Esophagus muscularis mucosa (tissue), 4 donors: ENCODE measurements around the gene SERPINE1.

Experiments used
- EP300 ChIP-seq: sonication (generic); formaldehyde crosslinking; IDR thresholded peaks from one replicate; pipeline ENCODE4 v1.6.1; 2017; ENCODE audit warnings: antibody characterized with exemption
- POLR2A ChIP-seq: fragments of 450-650 bp; IDR thresholded peaks from one replicate; pipeline ENCODE4 v1.6.1; 2017; ENCODE audit warnings: antibody characterized with exemption, moderate library complexity, mild to moderate bottlenecking, low read depth
- POLR2AphosphoS5 ChIP-seq, 2 donors: sonication (generic); formaldehyde crosslinking; IDR thresholded peaks; one replicate each; pipeline ENCODE4 v1.6.1; 2017; ENCODE audit warnings: antibody characterized with exemption in 2 of 2
- TF ChIP-seq, protein P1 (sequence below), 3 experiments: fragments of 200-600 bp in 2 of 3; fragments of 450-650 bp in 1 of 3; sonication (generic) in 2 of 3; IDR thresholded peaks; one replicate each; pipeline ENCODE4 v1.5.1; 2017 to 2019; ENCODE audit warnings: antibody characterized with exemption in 3 of 3, mild to moderate bottlenecking in 2 of 3, moderate library complexity in 1 of 3

DNA sequence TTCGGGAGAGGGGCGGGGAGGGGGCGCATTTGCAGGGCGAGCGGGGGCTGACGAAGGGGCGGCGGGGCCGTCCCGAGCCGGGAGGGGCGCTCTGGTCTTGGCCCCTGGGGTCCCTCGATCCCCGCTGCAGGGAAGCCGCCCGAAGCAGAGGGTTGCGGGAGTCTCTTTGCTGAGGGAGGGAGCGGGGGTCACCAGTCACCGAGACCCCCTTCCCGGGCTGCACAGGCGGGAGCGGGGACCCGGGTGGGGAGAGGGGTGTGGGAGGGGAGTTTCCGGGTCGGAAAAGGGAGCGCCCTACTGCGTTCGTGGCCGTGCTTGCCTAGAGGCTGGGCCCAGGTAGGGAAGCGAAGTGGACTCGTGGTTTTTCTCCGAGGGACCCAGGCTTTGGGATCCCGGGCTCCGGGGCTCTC lies 27.8 kb downstream of the SERPINE1 start:
- TF ChIP-seq, protein P1, sequence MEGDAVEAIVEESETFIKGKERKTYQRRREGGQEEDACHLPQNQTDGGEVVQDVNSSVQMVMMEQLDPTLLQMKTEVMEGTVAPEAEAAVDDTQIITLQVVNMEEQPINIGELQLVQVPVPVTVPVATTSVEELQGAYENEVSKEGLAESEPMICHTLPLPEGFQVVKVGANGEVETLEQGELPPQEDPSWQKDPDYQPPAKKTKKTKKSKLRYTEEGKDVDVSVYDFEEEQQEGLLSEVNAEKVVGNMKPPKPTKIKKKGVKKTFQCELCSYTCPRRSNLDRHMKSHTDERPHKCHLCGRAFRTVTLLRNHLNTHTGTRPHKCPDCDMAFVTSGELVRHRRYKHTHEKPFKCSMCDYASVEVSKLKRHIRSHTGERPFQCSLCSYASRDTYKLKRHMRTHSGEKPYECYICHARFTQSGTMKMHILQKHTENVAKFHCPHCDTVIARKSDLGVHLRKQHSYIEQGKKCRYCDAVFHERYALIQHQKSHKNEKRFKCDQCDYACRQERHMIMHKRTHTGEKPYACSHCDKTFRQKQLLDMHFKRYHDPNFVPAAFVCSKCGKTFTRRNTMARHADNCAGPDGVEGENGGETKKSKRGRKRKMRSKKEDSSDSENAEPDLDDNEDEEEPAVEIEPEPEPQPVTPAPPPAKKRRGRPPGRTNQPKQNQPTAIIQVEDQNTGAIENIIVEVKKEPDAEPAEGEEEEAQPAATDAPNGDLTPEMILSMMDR (IDR thresholded peaks at IDR 0.05), result no peak
- no peak for TF ChIP-seq POLR2A
- TF ChIP-seq POLR2AphosphoS5 (IDR thresholded peaks at IDR 0.05), result no peak
- TF ChIP-seq EP300, result no peak
